Endodermal cell (in vitro differentiated cells): ENCODE results near the gene QKI. TPM values are rescaled to one million over a fixed set of nuclear protein-coding genes. Genes with fewer than 3 reads are reported as not detected.

Source experiments
- DNase-seq: peaks from one replicate; pipeline ENCODE4 v3.0.0-alpha.2; 2017
- H3K27ac ChIP-seq: 2 replicates; pipeline ENCODE4 v1.5.1; 2013; ENCODE audit warnings: mild to moderate bottlenecking, low read depth, low read length, moderate library complexity
- H3K27me3 ChIP-seq: 2 replicates; pipeline ENCODE4 v1.6.1; 2013; ENCODE audit warnings: mild to moderate bottlenecking, low read length, moderate library complexity; ENCODE audit not compliant: insufficient read depth, control insufficient read depth, poor library complexity, severe bottlenecking
- H3K36me3 ChIP-seq: 2 replicates; pipeline ENCODE4 v1.7.0; 2013; ENCODE audit warnings: mild to moderate bottlenecking, low read length, moderate library complexity; ENCODE audit not compliant: control insufficient read depth, insufficient read depth
- H3K4me1 ChIP-seq: one replicate; pipeline ENCODE4 v1.7.0; 2013; ENCODE audit warnings: low read length; ENCODE audit not compliant: control insufficient read depth, insufficient read depth
- H3K4me3 ChIP-seq: 2 replicates; pipeline ENCODE4 v1.5.1; 2013; ENCODE audit warnings: mild to moderate bottlenecking, low read length, moderate library complexity
- H3K9ac ChIP-seq: 2 replicates; pipeline ENCODE4 v1.6.1; 2013; ENCODE audit warnings: mild to moderate bottlenecking, low read length, moderate library complexity; ENCODE audit not compliant: poor library complexity, severe bottlenecking; ENCODE audit errors: extremely low read depth
- H3K9me3 ChIP-seq: 2 replicates; pipeline ENCODE4 v1.6.1; 2013; ENCODE audit warnings: mild to moderate bottlenecking, low read length, moderate library complexity; ENCODE audit not compliant: control insufficient read depth
- H3K27ac Mint-ChIP-seq: 2 replicates; pipeline ENCODE4 v1.8.0; 2020; ENCODE audit warnings: mixed read lengths
- H3K27me3 Mint-ChIP-seq: 2 replicates; pipeline ENCODE4 v1.8.0; 2021; ENCODE audit warnings: mild to moderate bottlenecking, mixed read lengths; ENCODE audit not compliant: insufficient read depth
- H3K36me3 Mint-ChIP-seq: 2 replicates; pipeline ENCODE4 v1.8.0; 2020; ENCODE audit warnings: low read depth, mixed read lengths
- H3K4me1 Mint-ChIP-seq: 2 replicates; pipeline ENCODE4 v1.8.0; 2020; ENCODE audit warnings: mixed read lengths
- H3K4me3 Mint-ChIP-seq: 2 replicates; pipeline ENCODE4 v1.8.0; 2020; ENCODE audit warnings: mild to moderate bottlenecking, moderate library complexity, mixed read lengths
- H3K9me3 Mint-ChIP-seq: 2 replicates; pipeline ENCODE4 v1.8.0; 2020; ENCODE audit warnings: mild to moderate bottlenecking, mixed read lengths
- CTCF ChIP-seq: fragments of 200-600 bp; sonication (generic); conservative IDR thresholded peaks from 2 replicates; pipeline ENCODE4 v1.5.0; 2021; ENCODE audit warnings: antibody characterized with exemption, mild to moderate bottlenecking
- WGBS, 2 experiments: methylation state at CpG; one replicate each; pipeline versions ENCODE4 v1.1.5 to v1.1.7; 2013; ENCODE audit warnings: missing lambda C conversion rate in 2 of 2, mixed read lengths in 1 of 2; ENCODE audit not compliant: insufficient coverage in 1 of 2, insufficient read length in 1 of 2; 5-methylcytosine and 5-hydroxymethylcytosine counted together
- total RNA-seq, 2 donors: library from RNA; stranded (reverse); fragmentation: NEBNext Ultra II Directional in 1 of 2; extraction: Animal tissue kit (Norgen Biotek cat#: 25700) in 1 of 2; gene quantifications; 2 replicates in 1 of 2; 3 replicates in 1 of 2; pipeline ENCODE4 v1.2.1, GENCODE V29; 2021

Gene QKI
- total RNA-seq, 2 donors from 2014 or later, result 93.3 to 107 TPM

- no peak for TF ChIP-seq CTCF
- DNase-seq, result no peak
- no peaks in the 10 kb centered on the region for H3K9me3 ChIP-seq
- no peak overlapping the region for H3K4me3 ChIP-seq
- peaks cover 3% of the 10 kb centered on the region for H3K36me3 Mint-ChIP-seq
- H3K4me1 ChIP-seq, result no peaks in the 10 kb centered on the region
- no peak overlapping the region for H3K4me3 Mint-ChIP-seq
- no peaks in the 10 kb centered on the region for H3K4me1 Mint-ChIP-seq
- H3K27me3 Mint-ChIP-seq, result no peaks in the 10 kb centered on the region
- no peak overlapping the region for H3K9ac ChIP-seq
- no peak overlapping the region for H3K27ac ChIP-seq
- WGBS, 2 experiments, result 92 to 96% methylated on average over 5 to 8 of the region's 8 CpGs
- H3K27ac Mint-ChIP-seq, result no peak overlapping the region
- H3K27me3 ChIP-seq, result no peaks in the 10 kb centered on the region
- H3K9me3 Mint-ChIP-seq, result peaks cover 10% of the 10 kb centered on the region
- no peaks in the 10 kb centered on the region for H3K36me3 ChIP-seq
Measured at GRCh38 chr6:163585932-163586437, 171.5 kb downstream of the QKI start.

- Histone ChIP-seq H3K27ac (no peak overlapping the region), H3K9me3 (no peaks in the 10 kb centered on the region), H3K27me3 (no peaks in the 10 kb centered on the region), H3K4me1 (no peaks in the 10 kb centered on the region), H3K4me3 (no peak overlapping the region), H3K9ac (no peak overlapping the region), H3K36me3 (no peaks in the 10 kb centered on the region)
- Mint-ChIP-seq H3K4me3 (no peak overlapping the region), H3K27ac (no peak overlapping the region), H3K27me3 (no peaks in the 10 kb centered on the region), H3K9me3 (peaks cover 14% of the 10 kb centered on the region), H3K36me3 (peaks cover 4% of the 10 kb centered on the region), H3K4me1 (no peaks in the 10 kb centered on the region)
- TF ChIP-seq CTCF, result no peak
- DNase-seq, result no peak
- 94 to 100% methylated on average over 1 to 6 of the region's 6 CpGs for WGBS, 2 experiments
Measured at GRCh38 chr6:163586888-163587287, 172.4 kb downstream of the QKI start.

GRCh38 chr6:163588220-163588919 is 173.9 kb downstream of the QKI start:
- H3K4me3 Mint-ChIP-seq, result no peak overlapping the region
- no peaks in the 10 kb centered on the region for H3K4me1 ChIP-seq
- peaks cover 25% of the 10 kb centered on the region for H3K9me3 Mint-ChIP-seq
- H3K9ac ChIP-seq, result no peak overlapping the region
- H3K9me3 ChIP-seq, result no peaks in the 10 kb centered on the region
- no peaks in the 10 kb centered on the region for H3K27me3 Mint-ChIP-seq
- H3K27ac ChIP-seq, result no peak overlapping the region
- H3K4me3 ChIP-seq, result no peak overlapping the region
- H3K36me3 ChIP-seq, result no peaks in the 10 kb centered on the region
- no peak for DNase-seq
- no peaks in the 10 kb centered on the region for H3K27me3 ChIP-seq
- H3K4me1 Mint-ChIP-seq, result peaks cover 4% of the 10 kb centered on the region
- no peak for TF ChIP-seq CTCF
- H3K36me3 Mint-ChIP-seq, result peaks cover 5% of the 10 kb centered on the region
- no peak overlapping the region for H3K27ac Mint-ChIP-seq
- WGBS, 2 experiments, result 93 to 94% methylated on average over 21 to 22 of the region's 22 CpGs
